HEK293 (cell line): ENCODE data around the gene RHBDF2.

Experiments
- CTCF ChIA-PET: fragments of 350-600 bp; formaldehyde crosslinking; extraction: SDS; loops from one replicate; lab custom pipeline; 2021; ENCODE audit warnings: antibody characterized with exemption; lab: Yijun Ruan, JAX
- POLR2A ChIA-PET: fragments of 300-600 bp; formaldehyde crosslinking; extraction: SDS; loops from one replicate; lab custom pipeline; 2020; ENCODE audit warnings: antibody characterized with exemption, inconsistent platforms; lab: Yijun Ruan, JAX
- H3K27ac ChIP-seq: fragments of 200-500 bp; sonication (Bioruptor generic); 2 replicates; pipeline ENCODE4 v1.5.1; 2014; ENCODE audit warnings: low read depth, low read length, control low read depth, inconsistent platforms; ENCODE audit errors: extremely low read depth
- H3K36me3 ChIP-seq, 2 experiments: fragments of 200-500 bp in 1 of 2; sonication (Bioruptor generic) in 1 of 2; 1 replicate in 1 of 2; 2 replicates in 1 of 2; pipeline ENCODE4 v1.5.1; 2014 to 2017; ENCODE audit warnings: inconsistent platforms in 2 of 2, low read length in 2 of 2; ENCODE audit not compliant: control insufficient read depth in 2 of 2, insufficient read depth in 1 of 2
- H3K4me1 ChIP-seq: fragments of 200-500 bp; sonication (Bioruptor generic); 2 replicates; pipeline ENCODE4 v1.5.1; 2014; ENCODE audit warnings: mild to moderate bottlenecking, low read length, inconsistent platforms; ENCODE audit not compliant: control insufficient read depth, insufficient read depth
- H3K4me3 ChIP-seq: 2 replicates; pipeline ENCODE4 v1.5.1; 2011; ENCODE audit warnings: low read depth, mild to moderate bottlenecking, control low read depth, low read length, moderate library complexity
- H3K9me3 ChIP-seq: fragments of 200-500 bp; sonication (Bioruptor generic); 2 replicates; pipeline ENCODE4 v1.5.1; 2014; ENCODE audit warnings: low read depth, low read length, inconsistent platforms; ENCODE audit not compliant: control insufficient read depth, insufficient read depth
- CTCF ChIP-seq: fragments of 450-650 bp; formaldehyde crosslinking; IDR thresholded peaks from 2 replicates; pipeline ENCODE4 v1.5.1; 2016; ENCODE audit warnings: missing biosample characterization, missing genetic modification characterization
- GLIS1 ChIP-seq: fragments of 450-650 bp; formaldehyde crosslinking; IDR thresholded peaks from 2 replicates; pipeline ENCODE4 v1.5.1; 2016; ENCODE audit warnings: missing biosample characterization, missing genetic modification characterization
- KLF1 ChIP-seq: fragments of 450-650 bp; formaldehyde crosslinking; IDR thresholded peaks from 2 replicates; pipeline ENCODE4 v1.5.1; 2016; ENCODE audit warnings: missing biosample characterization, missing genetic modification characterization
- OVOL3 ChIP-seq: fragments of 450-650 bp; formaldehyde crosslinking; IDR thresholded peaks from 2 replicates; pipeline ENCODE4 v1.5.1; 2016; ENCODE audit warnings: missing biosample characterization, missing genetic modification characterization
- SP2 ChIP-seq: fragments of 450-650 bp; formaldehyde crosslinking; IDR thresholded peaks from 2 replicates; pipeline ENCODE4 v1.5.1; 2016; ENCODE audit warnings: missing biosample characterization, missing genetic modification characterization
- WT1 ChIP-seq: fragments of 450-650 bp; formaldehyde crosslinking; IDR thresholded peaks from 2 replicates; pipeline ENCODE4 v1.5.1; 2016; ENCODE audit warnings: missing biosample characterization, missing genetic modification characterization
- ZBTB20 ChIP-seq: fragments of 450-650 bp; formaldehyde crosslinking; IDR thresholded peaks from 2 replicates; pipeline ENCODE4 v1.5.1; 2016; ENCODE audit warnings: missing biosample characterization, missing genetic modification characterization
- ZBTB48 ChIP-seq: fragments of 450-650 bp; formaldehyde crosslinking; IDR thresholded peaks from 2 replicates; pipeline ENCODE4 v1.5.1; 2016; ENCODE audit warnings: missing biosample characterization, missing genetic modification characterization
- ZEB2 ChIP-seq: fragments of 450-650 bp; formaldehyde crosslinking; IDR thresholded peaks from 2 replicates; pipeline ENCODE4 v1.5.1; 2016; ENCODE audit warnings: missing biosample characterization, missing genetic modification characterization
- ZFHX2 ChIP-seq: fragments of 450-650 bp; formaldehyde crosslinking; conservative IDR thresholded peaks from 2 replicates; pipeline ENCODE4 v1.5.1; 2016; ENCODE audit warnings: missing biosample characterization, missing genetic modification characterization
- ZFP69B ChIP-seq: fragments of 450-650 bp; formaldehyde crosslinking; IDR thresholded peaks from 2 replicates; pipeline ENCODE4 v1.5.1; 2016; ENCODE audit warnings: missing biosample characterization, missing genetic modification characterization
- ZIC2 ChIP-seq: fragments of 450-650 bp; formaldehyde crosslinking; IDR thresholded peaks from 2 replicates; pipeline ENCODE4 v1.5.1; 2016; ENCODE audit warnings: missing biosample characterization, missing genetic modification characterization
- ZNF175 ChIP-seq: fragments of 450-650 bp; formaldehyde crosslinking; IDR thresholded peaks from 2 replicates; pipeline ENCODE4 v1.5.1; 2016; ENCODE audit warnings: missing biosample characterization, missing genetic modification characterization
- ZNF211 ChIP-seq: fragments of 450-650 bp; formaldehyde crosslinking; IDR thresholded peaks from 2 replicates; pipeline ENCODE4 v1.5.1; 2016; ENCODE audit warnings: low read depth, missing biosample characterization, missing genetic modification characterization
- ZNF280C ChIP-seq: fragments of 450-650 bp; formaldehyde crosslinking; IDR thresholded peaks from 2 replicates; pipeline ENCODE4 v1.5.1; 2016; ENCODE audit warnings: missing biosample characterization, missing genetic modification characterization
- ZNF335 ChIP-seq: fragments of 450-650 bp; formaldehyde crosslinking; conservative IDR thresholded peaks from 2 replicates; pipeline ENCODE4 v1.5.1; 2016; ENCODE audit warnings: missing biosample characterization, missing genetic modification characterization
- ZNF48 ChIP-seq: fragments of 450-650 bp; formaldehyde crosslinking; IDR thresholded peaks from 2 replicates; pipeline ENCODE4 v1.5.1; 2016; ENCODE audit warnings: missing biosample characterization, missing genetic modification characterization
- ZNF488 ChIP-seq: fragments of 450-650 bp; formaldehyde crosslinking; IDR thresholded peaks from 2 replicates; pipeline ENCODE4 v1.5.1; 2016; ENCODE audit warnings: missing biosample characterization, missing genetic modification characterization
- ZNF501 ChIP-seq: fragments of 450-650 bp; formaldehyde crosslinking; IDR thresholded peaks from 2 replicates; pipeline ENCODE4 v1.5.1; 2016; ENCODE audit warnings: missing biosample characterization, missing genetic modification characterization
- ZNF560 ChIP-seq: fragments of 450-650 bp; formaldehyde crosslinking; IDR thresholded peaks from 2 replicates; pipeline ENCODE4 v1.5.1; 2017; ENCODE audit warnings: missing biosample characterization, missing genetic modification characterization, borderline replicate concordance
- ZNF600 ChIP-seq: fragments of 450-650 bp; formaldehyde crosslinking; IDR thresholded peaks from 2 replicates; pipeline ENCODE4 v1.5.1; 2016; ENCODE audit warnings: missing biosample characterization, missing genetic modification characterization
- ZNF621 ChIP-seq: fragments of 450-650 bp; formaldehyde crosslinking; IDR thresholded peaks from 2 replicates; pipeline ENCODE4 v1.5.1; 2017; ENCODE audit warnings: missing biosample characterization, missing genetic modification characterization
- ZNF629 ChIP-seq: fragments of 450-650 bp; formaldehyde crosslinking; IDR thresholded peaks from 2 replicates; pipeline ENCODE4 v1.5.1; 2017; ENCODE audit warnings: missing biosample characterization, missing genetic modification characterization
- ZNF670 ChIP-seq: fragments of 450-650 bp; formaldehyde crosslinking; IDR thresholded peaks from 2 replicates; pipeline ENCODE4 v1.5.1; 2016; ENCODE audit warnings: missing biosample characterization, missing genetic modification characterization, low read depth

The RHBDF2 gene

GRCh38 chr17:76502341-76503211 is 1.4 kb upstream of the RHBDF2 start:
- Histone ChIP-seq H3K27ac (no peak overlapping the region), H3K9me3 (no peaks in the 10 kb centered on the region), H3K4me1 (peaks cover 16% of the 10 kb centered on the region), H3K4me3 (no peak overlapping the region), H3K36me3 (no peaks in the 10 kb centered on the region)
- ChIA-PET CTCF (interaction anchor here (0.6 to 7.3 kb wide), 18 partner anchors 8 to 223 kb away, joined by 3 to 58 read pairs (median 4); partner anchors contain the start of genes AANAT and UBE2O), POLR2A (interaction anchor here (0.6 to 1.6 kb wide), 4 partner anchors 35 to 170 kb away, joined by 3 to 5 read pairs (median 5); partner anchors contain the start of gene AANAT)
- TF ChIP-seq GLIS1 (tag by site-specific recombination) (peak; percentile 92), ZIC2 (tag by site-specific recombination) (peak; percentile 49), ZNF560 (tag by site-specific recombination) (no peak), ZNF621 (tag by site-specific recombination) (no peak)

- ChIA-PET CTCF (interaction anchor here (0.6 to 7.3 kb wide), 10 partner anchors 9 to 199 kb away, joined by 3 to 58 read pairs (median 6); partner anchors contain the start of genes AANAT and UBE2O), POLR2A (interaction anchor here (0.6 to 1.6 kb wide), 5 partner anchors 21 to 169 kb away, joined by 3 to 5 read pairs (median 5); partner anchors contain the start of gene AANAT)
- H3K9me3 ChIP-seq: no peaks in the 10 kb centered on the region
- H3K4me3 ChIP-seq: no peak overlapping the region
- H3K36me3 ChIP-seq: no peaks in the 10 kb centered on the region
- H3K27ac ChIP-seq: peak overlapping the region; percentile 39; the same call in 1 of the 2 replicates
- peaks cover 16% of the 10 kb centered on the region for H3K4me1 ChIP-seq
- TF ChIP-seq ZNF211 (tag by site-specific recombination) (no peak), KLF1 (tag by site-specific recombination) (0 out of 2 replicates have a peak, but pooled peaks have one; percentile 2), ZIC2 (tag by site-specific recombination) (peak; percentile 8; the same call in 1 of the 2 replicates), ZBTB48 (tag by site-specific recombination) (0 out of 2 replicates have a peak, but pooled peaks have one; percentile 11), ZNF670 (tag by site-specific recombination) (no peak), ZNF48 (tag by site-specific recombination) (no peak), ZNF488 (no peak), CTCF (tag by site-specific recombination) (0 out of 2 replicates have a peak, but pooled peaks have one; percentile 5), ZNF501 (tag by site-specific recombination) (no peak), ZNF175 (tag by site-specific recombination) (no peak), OVOL3 (no peak), ZBTB20 (tag by site-specific recombination) (peak; percentile 4; the same call in 1 of the 2 replicates), WT1 (tag by site-specific recombination) (no peak)
Observed at GRCh38 chr17:76501827-76502307, 644 bp upstream of the RHBDF2 start.

GRCh38 chr17:76500747-76501017 is 541 bp downstream of the RHBDF2 start:
- Histone ChIP-seq H3K36me3 (no peaks in the 10 kb centered on the region), H3K4me1 (peaks cover 18% of the 10 kb centered on the region), H3K27ac (no peak overlapping the region; the same call in 1 of the 2 replicates), H3K9me3 (no peaks in the 10 kb centered on the region), H3K4me3 (peak overlapping the region; percentile 66)
- POLR2A ChIA-PET: interaction anchor here (1.1 kb wide), 1 partner anchor 51 kb away, joined by 3 read pairs; no protein-coding TSS in a partner anchor
- TF ChIP-seq ZNF280C (tag by site-specific recombination) (no peak), ZBTB20 (tag by site-specific recombination) (peak; percentile 17; the same call in 1 of the 2 replicates), ZNF600 (tag by site-specific recombination) (peak; percentile 12; the same call in 1 of the 2 replicates), ZEB2 (tag by site-specific recombination) (peak; percentile 32; the same call in 1 of the 2 replicates), ZNF629 (tag by site-specific recombination) (no peak), SP2 (tag by site-specific recombination) (0 out of 2 replicates have a peak, but pooled peaks have one; percentile 7), ZFHX2 (peak; percentile 6; the same call in 1 of the 2 replicates), ZFP69B (tag by site-specific recombination) (no peak), ZNF335 (peak; percentile 74), ZNF175 (tag by site-specific recombination) (no peak)
- CTCF ChIA-PET: interaction anchor here (1.0 to 3.6 kb wide), 4 partner anchors 34 to 221 kb away, joined by 5 to 15 read pairs (median 8); partner anchors contain the start of gene AANAT
